ENCODE data around the gene PHYHD1.

DNA sequence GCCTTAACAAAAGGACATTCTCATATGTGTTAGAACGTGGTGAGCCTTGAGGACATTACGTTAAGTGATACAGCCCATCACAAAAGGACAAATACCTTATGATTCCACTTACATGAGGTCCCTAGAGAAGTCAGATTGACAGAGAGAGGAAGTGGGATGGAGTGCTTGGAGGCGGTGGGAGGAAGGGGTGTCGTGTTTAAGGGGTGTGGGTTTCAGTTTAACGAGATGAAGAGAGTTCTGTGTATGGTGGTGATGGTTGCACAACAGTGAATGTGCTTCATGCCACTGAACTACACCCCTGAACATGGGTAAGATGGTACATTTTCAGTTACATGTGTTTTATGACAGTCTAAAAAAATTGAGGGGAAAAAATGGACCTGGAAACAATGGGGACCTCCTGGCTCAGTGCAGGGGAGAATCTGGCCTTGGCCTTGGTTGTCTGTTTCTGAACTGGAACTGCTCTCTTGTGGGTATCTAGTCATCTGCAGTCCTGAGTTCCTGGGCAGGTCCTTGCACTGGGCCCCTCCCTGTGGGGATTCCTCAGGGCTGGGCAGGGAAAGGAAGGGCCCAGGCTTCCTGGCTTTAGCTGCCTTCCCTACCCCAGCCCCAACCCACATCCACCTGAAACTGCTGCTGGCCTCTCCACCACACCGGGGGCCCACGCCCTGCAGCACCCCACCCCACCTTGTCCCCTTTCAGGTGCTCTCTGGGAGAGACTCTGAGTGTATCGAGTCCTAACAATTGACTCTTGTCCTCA, 21.0 kb upstream of the PHYHD1 start:
- TF ChIP-seq CTCF (IDR thresholded peaks at IDR 0.05 in 2 of 3, conservative IDR thresholded peaks at IDR 0.05 in 1 of 3; ENCODE audit: borderline replicate concordance in 1 of 3, insufficient read depth in 1 of 3, low read depth in 2 of 3, low read length in 2 of 3) (no peak), POLR2AphosphoS5 (IDR thresholded peaks at IDR 0.05; ENCODE audit: low read depth, low read length) (no peak), CEBPB (IDR thresholded peaks at IDR 0.05; ENCODE audit: low read depth) (no peak), EGR1 (IDR thresholded peaks at IDR 0.05; ENCODE audit: low read depth) (no peak), POLR2A (IDR thresholded peaks at IDR 0.05; ENCODE audit: borderline replicate concordance, extremely low read depth, insufficient read depth, insufficient read length) (no peak), ELF1 (IDR thresholded peaks at IDR 0.05; ENCODE audit: borderline replicate concordance, low read depth) (no peak), YY1 (IDR thresholded peaks at IDR 0.05; ENCODE audit: extremely low read depth, insufficient replicate concordance, low read depth, low read length) (no peak), ZNF274 (IDR thresholded peaks at IDR 0.05; ENCODE audit: low read depth, low read length) (no peak), EZH2phosphoT487 (IDR thresholded peaks at IDR 0.05; ENCODE audit: borderline replicate concordance) (no peak)
- TF ChIP-seq, protein P1, sequence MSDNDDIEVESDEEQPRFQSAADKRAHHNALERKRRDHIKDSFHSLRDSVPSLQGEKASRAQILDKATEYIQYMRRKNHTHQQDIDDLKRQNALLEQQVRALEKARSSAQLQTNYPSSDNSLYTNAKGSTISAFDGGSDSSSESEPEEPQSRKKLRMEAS (IDR thresholded peaks at IDR 0.05): no peak

Measured in HCT116 (cell line).